ENCODE measurements around the gene ATP6V0E1.
"Not testable (repeated sequence)": the region's sequence is repeated elsewhere in the genome, so short reads cannot be mapped to it uniquely, and the experiment has no call there.

The ATP6V0E1 gene

GRCh38 chr5:173041881-173042762 is 58.6 kb downstream of the ATP6V0E1 start:
- FAIRE-seq = no peak

- FAIRE-seq = no peak
These were observed 59.2 kb downstream of the ATP6V0E1 start for GRCh38 chr5:173042763-173043107.

GRCh38 chr5:173045474-173045873 is 61.9 kb downstream of the ATP6V0E1 start:
- no peak for FAIRE-seq

DNA sequence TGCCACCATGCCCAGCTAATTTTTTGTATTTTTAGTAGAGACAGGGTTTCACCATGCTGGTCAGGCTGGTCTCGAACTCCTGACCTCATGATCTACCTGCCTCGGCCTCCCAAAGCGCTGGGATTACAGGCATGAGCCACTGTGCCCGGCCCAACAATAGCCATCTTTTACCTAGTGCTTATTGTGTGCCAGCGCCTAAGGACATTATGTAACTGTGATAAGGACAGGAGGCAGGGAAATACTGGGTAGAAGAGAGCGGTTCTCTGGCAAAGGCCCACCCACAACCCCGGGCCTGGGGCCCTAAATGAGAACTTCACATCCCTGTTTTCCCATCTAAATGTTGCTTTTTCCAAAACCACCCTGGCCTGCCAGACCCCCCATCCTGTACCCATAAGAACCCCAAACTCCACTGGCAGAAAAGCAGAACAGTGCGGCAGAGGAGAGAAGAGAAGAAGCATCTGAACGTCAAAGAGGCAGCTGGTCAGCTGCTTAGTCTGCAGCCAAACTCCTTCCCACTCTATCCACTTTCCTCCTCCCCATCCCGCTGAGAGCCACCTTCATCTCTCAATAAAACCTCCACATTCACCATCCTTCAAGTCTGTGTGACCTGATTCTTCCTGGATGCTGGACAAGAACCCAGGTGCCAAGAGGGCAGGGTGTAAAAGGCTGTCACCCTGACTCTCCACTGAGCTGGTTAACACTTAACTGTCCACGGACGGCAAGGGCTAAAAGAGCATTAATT is 63.7 kb downstream of the ATP6V0E1 start:
- not testable (repeated sequence) for FAIRE-seq

GRCh38 chr5:173047838-173048105 is 64.2 kb downstream of the ATP6V0E1 start:
- no peak for FAIRE-seq

DNA sequence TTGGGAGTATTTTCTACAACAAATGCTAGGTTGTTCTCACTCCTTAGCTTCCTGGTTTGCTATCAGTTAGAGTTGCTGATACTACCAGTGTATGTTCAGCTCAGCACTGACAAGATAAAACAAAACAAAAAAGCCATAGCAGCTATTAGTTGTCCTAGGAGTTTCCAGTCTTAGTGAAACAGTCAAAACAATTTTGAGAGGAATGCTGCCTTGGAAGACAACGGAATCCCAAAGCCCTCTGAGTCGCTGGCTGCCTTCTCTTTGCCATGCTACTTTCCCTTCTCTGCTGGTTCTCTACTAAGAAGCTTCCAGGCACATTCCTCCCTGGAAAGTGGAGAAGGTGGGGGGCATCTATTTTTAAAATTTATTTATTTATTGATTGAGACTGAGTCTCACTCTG is 67.2 kb downstream of the ATP6V0E1 start:
- FAIRE-seq = no peak

DNA sequence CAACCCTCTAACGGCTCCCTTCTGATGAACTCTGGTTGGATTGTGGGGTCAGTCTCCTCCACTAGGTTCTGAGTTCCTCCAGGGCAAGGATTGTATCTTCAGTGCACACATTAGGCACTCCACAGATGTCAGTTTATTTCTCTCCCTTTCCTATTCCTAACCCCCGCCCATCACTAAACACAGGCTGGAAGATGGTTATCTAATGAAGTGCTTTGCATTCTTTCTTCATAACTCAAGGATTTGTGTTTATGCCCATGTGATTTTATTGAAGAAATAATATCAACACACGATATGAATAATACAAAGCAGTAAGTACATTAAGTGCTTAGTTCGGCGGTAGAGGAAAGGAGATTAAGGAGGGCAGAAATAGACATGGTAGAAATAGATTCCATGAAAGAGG is 68.2 kb downstream of the ATP6V0E1 start:
- no peak for FAIRE-seq

- FAIRE-seq = no peak
These were observed 69.5 kb downstream of the ATP6V0E1 start for GRCh38 chr5:173053041-173053440.

- no peak for FAIRE-seq
These were observed 71.6 kb downstream of the ATP6V0E1 start for GRCh38 chr5:173055042-173055721.

GRCh38 chr5:173055722-173055982 is 72.1 kb downstream of the ATP6V0E1 start:
- no peak for FAIRE-seq

- FAIRE-seq = peak; percentile 86
These were observed 72.6 kb downstream of the ATP6V0E1 start, which contains the start of gene CREBRF for GRCh38 chr5:173055983-173056782. Gene CREBRF (plus strand): TSS chr5:173056352. CDS start chr5:173080776, 24,424 bp downstream.

GRCh38 chr5:173056783-173057061 is 73.2 kb downstream of the ATP6V0E1 start:
- no peak for FAIRE-seq

GRCh38 chr5:173057062-173057924 is 73.7 kb downstream of the ATP6V0E1 start:
- FAIRE-seq = peak; percentile 37

GRCh38 chr5:173062141-173062540 is 78.6 kb downstream of the ATP6V0E1 start:
- FAIRE-seq = no peak

DNA sequence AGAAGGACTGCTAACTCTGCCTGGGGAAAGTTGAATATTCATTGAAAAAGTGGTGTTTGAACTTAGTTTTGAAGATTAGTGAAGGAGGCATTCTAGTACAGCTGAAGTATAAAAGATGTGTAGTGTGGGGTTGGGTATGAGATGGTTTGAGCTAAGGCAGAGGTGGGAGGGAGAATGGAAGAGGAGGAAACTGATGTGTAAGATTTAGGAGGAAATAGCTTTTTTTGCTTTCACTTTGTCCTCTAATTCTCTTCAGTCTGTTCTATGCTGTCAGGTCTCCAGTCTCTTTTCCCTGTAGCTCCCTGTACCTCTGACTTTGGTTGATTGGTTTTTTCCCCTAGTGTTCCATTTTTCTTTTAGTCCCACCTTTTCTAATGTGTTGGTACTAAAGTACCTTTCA is 81.6 kb downstream of the ATP6V0E1 start:
- no peak for FAIRE-seq

DNA sequence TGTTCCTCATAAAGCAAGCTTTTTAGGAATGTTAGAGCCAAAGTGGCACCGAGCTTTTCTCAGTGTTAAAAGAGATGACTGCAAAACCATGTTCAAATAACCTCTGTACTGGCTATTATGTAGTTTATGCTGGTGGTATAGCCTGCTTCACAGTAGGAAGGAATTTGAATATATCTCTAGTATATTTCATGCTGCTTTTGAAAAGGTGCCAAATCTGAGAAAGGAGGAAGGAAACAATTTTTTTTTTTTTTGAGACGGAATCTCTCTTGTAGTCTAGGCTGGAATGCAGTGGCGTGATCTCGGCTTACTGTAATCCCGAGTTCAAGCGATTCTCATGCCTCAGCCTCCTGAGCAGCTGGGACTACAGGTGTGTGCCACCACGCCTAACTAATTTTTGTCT is 86.1 kb downstream of the ATP6V0E1 start:
- FAIRE-seq = no peak

GRCh38 chr5:173075137-173075843 is 91.7 kb downstream of the ATP6V0E1 start:
- no peak for FAIRE-seq

DNA sequence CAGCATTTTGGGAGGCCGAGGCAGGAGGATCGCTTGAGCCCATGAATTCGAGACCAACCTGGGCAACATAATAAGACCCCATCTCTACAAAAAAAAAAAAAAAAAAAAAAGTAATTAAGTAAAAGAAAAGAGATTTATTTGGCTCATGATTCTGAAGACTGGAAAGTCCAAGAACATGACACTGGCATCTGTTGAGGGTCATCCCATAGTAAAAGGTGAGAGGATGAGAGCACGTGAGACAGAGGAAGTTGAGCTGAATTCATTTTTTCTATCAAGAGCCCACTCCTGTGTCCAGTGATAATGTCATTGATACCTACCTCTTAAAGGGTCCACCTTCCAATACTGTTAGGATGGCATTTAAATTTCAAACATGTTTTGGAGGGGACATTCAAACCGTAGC is 92.4 kb downstream of the ATP6V0E1 start:
- no peak for FAIRE-seq

DNA sequence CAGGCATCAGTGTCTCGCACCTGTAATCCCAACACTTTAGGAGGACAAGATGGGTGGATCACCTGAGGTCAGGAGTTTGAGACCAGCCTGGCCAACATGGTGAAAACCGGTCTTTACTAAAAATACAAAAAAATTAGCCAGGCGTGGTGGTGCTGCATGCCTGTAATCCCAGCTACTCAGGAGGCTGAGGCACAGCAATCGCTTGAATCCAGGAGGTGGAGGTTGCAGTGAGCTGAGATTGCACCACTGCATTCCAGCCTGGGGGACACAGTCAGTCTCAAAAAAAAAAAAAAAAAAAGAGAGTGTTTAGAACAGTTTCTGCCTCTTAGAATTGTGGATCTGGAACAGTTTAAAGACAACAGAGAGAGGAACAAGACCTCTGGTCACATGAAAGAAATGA is 92.9 kb downstream of the ATP6V0E1 start:
- FAIRE-seq = not testable (repeated sequence)

GRCh38 chr5:173078878-173079277 is 95.3 kb downstream of the ATP6V0E1 start:
- no peak for FAIRE-seq
